ENCODE measurements around the gene PPP1R13B.

PPP1R13B gene

DNA sequence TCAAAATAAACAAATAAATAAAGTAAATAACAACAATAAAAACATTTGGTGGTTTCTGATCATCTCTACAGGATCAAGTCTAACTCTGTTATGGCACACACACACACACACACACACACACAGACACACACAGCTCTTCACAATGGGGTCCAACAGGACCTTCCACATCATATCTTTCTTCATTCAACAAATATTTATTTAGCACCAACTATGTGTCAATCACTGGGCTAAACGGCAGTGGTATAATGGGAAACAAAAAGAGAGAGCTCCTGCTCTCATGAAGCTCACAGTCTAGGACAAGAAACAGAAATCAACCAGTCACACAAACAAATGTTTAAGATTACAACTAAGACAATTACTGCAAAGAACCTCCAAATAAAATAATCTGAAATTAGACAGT is 9.3 kb downstream of the PPP1R13B start:
- TF ChIP-seq, protein P1, sequence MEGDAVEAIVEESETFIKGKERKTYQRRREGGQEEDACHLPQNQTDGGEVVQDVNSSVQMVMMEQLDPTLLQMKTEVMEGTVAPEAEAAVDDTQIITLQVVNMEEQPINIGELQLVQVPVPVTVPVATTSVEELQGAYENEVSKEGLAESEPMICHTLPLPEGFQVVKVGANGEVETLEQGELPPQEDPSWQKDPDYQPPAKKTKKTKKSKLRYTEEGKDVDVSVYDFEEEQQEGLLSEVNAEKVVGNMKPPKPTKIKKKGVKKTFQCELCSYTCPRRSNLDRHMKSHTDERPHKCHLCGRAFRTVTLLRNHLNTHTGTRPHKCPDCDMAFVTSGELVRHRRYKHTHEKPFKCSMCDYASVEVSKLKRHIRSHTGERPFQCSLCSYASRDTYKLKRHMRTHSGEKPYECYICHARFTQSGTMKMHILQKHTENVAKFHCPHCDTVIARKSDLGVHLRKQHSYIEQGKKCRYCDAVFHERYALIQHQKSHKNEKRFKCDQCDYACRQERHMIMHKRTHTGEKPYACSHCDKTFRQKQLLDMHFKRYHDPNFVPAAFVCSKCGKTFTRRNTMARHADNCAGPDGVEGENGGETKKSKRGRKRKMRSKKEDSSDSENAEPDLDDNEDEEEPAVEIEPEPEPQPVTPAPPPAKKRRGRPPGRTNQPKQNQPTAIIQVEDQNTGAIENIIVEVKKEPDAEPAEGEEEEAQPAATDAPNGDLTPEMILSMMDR (IDR thresholded peaks at IDR 0.05; ENCODE audit: low read depth, low read length) = no peak
- no peak for DNase-seq (ENCODE audit: extremely low read depth, low read depth)

- TF ChIP-seq, protein P1 (IDR thresholded peaks at IDR 0.05; ENCODE audit: low read depth, low read length) = no peak
- DNase-seq (ENCODE audit: extremely low read depth, low read depth) = no peak
Measured at GRCh38 chr14:103836976-103837725, 10.2 kb downstream of the PPP1R13B start.

DNA sequence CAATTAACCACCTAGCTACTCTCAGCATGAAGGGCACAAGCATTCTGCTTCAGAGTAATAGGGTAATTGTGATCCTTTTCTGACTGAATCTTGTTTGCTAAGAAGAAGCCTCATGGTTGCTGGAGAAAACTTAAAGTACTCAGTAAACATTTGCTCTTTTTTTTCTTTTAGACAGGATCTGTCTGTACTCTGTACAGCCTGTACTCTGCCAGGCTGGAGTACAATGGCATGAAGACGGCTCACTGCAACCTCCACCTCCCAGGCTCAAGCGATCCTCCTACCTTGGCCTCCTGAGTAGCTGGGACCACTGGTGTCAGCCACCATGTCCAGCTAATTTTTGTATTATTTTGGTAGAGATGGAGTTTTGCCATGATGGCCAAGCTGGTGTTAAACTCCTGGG is 12.4 kb downstream of the PPP1R13B start:
- TF ChIP-seq, protein P1 (IDR thresholded peaks at IDR 0.05; ENCODE audit: low read depth, low read length) = no peak

GRCh38 chr14:103833711-103834110 is 13.7 kb downstream of the PPP1R13B start:
- TF ChIP-seq, protein P1 (IDR thresholded peaks at IDR 0.05; ENCODE audit: low read depth, low read length) = no peak

More for the DNA sequence above, 12.4 kb downstream of the PPP1R13B start:
- DNase-seq (ENCODE audit: extremely low read depth, low read depth) = no peak

DNA sequence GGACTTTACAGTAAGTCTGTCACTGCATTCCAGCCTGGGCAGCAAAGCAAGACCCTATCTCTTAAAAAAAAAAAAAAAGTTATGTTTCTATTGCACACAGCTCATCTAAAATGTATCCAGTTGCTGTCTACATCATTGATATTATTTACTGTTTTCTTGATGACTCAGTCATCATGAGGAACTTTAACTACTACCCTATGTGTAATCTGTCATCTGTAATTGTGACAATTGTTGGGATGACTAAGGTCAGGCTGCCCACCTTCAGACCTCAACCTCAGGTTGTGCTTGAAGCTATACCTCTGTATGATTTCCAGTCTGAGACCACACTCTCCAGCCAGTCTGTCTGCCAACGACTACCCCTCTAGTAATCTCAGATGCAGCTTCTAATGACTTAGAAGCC is 15.3 kb downstream of the PPP1R13B start:
- TF ChIP-seq, protein P1 (IDR thresholded peaks at IDR 0.05; ENCODE audit: low read depth, low read length) = no peak
- no peak for DNase-seq (ENCODE audit: extremely low read depth, low read depth)

More at GRCh38 chr14:103833711-103834110, 13.7 kb downstream of the PPP1R13B start:
- no peak for DNase-seq (ENCODE audit: extremely low read depth, low read depth)

- TF ChIP-seq, protein P1 (IDR thresholded peaks at IDR 0.05; ENCODE audit: low read depth, low read length) = no peak
- no peak for DNase-seq (ENCODE audit: extremely low read depth, low read depth)
Measured at GRCh38 chr14:103830511-103831270, 16.7 kb downstream of the PPP1R13B start.
